K562 (cell line): ENCODE data around the gene ABCA3. TPM values are rescaled to one million over a fixed set of nuclear protein-coding genes. Genes with fewer than 3 reads are reported as not detected.

Experiments
- COPS2 ChIP-seq: fragments of 450-650 bp; conservative IDR thresholded peaks from 2 replicates; pipeline ENCODE4 v1.6.1; 2016; ENCODE audit warnings: mild to moderate bottlenecking, moderate library complexity
- HMG20A ChIP-seq: fragments of 450-650 bp; formaldehyde crosslinking; conservative IDR thresholded peaks from 2 replicates; pipeline ENCODE4 v1.4.0; 2020; ENCODE audit warnings: mild to moderate bottlenecking, mixed read lengths
- LARP7 ChIP-seq: fragments of 450-650 bp; IDR thresholded peaks from 2 replicates; pipeline ENCODE4 v1.6.1; 2016
- MTF1 ChIP-seq: fragments of 250-450 bp; sonication (Bioruptor Pico); IDR thresholded peaks from 2 replicates; pipeline ENCODE4 v1.9.0; 2021; ENCODE audit warnings: moderate library complexity, mild to moderate bottlenecking, inconsistent platforms, borderline replicate concordance
- PCBP2 ChIP-seq: fragments of 200-400 bp; formaldehyde crosslinking; IDR thresholded peaks from 2 replicates; pipeline ENCODE4 v1.6.1; 2018; ENCODE audit warnings: low read length, low read depth, mild to moderate bottlenecking, moderate library complexity; ENCODE audit not compliant: poor library complexity, severe bottlenecking
- PRPF4 ChIP-seq: fragments of 200-400 bp; formaldehyde crosslinking; IDR thresholded peaks from one replicate; pipeline ENCODE4 v1.6.1; 2017; ENCODE audit warnings: low read length, low read depth, mild to moderate bottlenecking; ENCODE audit not compliant: insufficient read depth, poor library complexity, severe bottlenecking
- PURB ChIP-seq: sonication (generic); formaldehyde crosslinking; IDR thresholded peaks from 2 replicates; pipeline ENCODE4 v1.9.0; 2021; ENCODE audit warnings: low read depth, mild to moderate bottlenecking, missing genetic modification reagents
- RBM15 ChIP-seq: fragments of 200-400 bp; formaldehyde crosslinking; IDR thresholded peaks from 2 replicates; pipeline ENCODE4 v1.6.1; 2018; ENCODE audit warnings: mild to moderate bottlenecking, low read length, moderate library complexity; ENCODE audit not compliant: insufficient read depth
- SRSF9 ChIP-seq: fragments of 200-400 bp; formaldehyde crosslinking; IDR thresholded peaks from 2 replicates; pipeline ENCODE4 v1.6.1; 2017; ENCODE audit warnings: low read depth, low read length, borderline replicate concordance
- TOE1 ChIP-seq, 2 experiments: fragments of 450-650 bp in 1 of 2; sonication (generic) in 1 of 2; formaldehyde crosslinking in 1 of 2; IDR thresholded peaks; 2 replicates each; pipeline versions ENCODE4 v1.7.1 to v1.8.0; 2016 to 2022; ENCODE audit warnings: borderline replicate concordance in 2 of 2, mild to moderate bottlenecking in 2 of 2, antibody characterized with exemption in 1 of 2, inconsistent platforms in 1 of 2, low read depth in 1 of 2, missing genetic modification reagents in 1 of 2, moderate library complexity in 1 of 2
- TRIM25 ChIP-seq: fragments of 450-650 bp; IDR thresholded peaks from 2 replicates; pipeline ENCODE4 v1.7.0; 2016; ENCODE audit warnings: borderline replicate concordance
- ZNF407 ChIP-seq: fragments of 450-650 bp; IDR thresholded peaks from 2 replicates; pipeline ENCODE4 v1.6.1; 2016; ENCODE audit warnings: low read depth
- ZNF444 ChIP-seq: fragments of 250-450 bp; sonication (Bioruptor Pico); IDR thresholded peaks from 2 replicates; pipeline ENCODE4 v1.4.0; 2020; ENCODE audit warnings: mild to moderate bottlenecking, moderate library complexity
- ZNF76 ChIP-seq: fragments of 250-450 bp; sonication (Bioruptor Pico); IDR thresholded peaks from 2 replicates; pipeline ENCODE4 v1.4.0; 2020; ENCODE audit warnings: mild to moderate bottlenecking, moderate library complexity, borderline replicate concordance
- polyA plus RNA-seq, 8 experiments: library from polyadenylated mRNA; depleted of rRNA in 4 of 8; stranded (reverse) in 5 of 8; unstranded in 3 of 8; fragments of >200 nt; fragmentation: Nextera tagmentation in 2 of 8; fragmentation: Illumina TruSeq in 1 of 8; extraction: Ambion mirVana in 2 of 8; extraction: Trizol in 1 of 8; gene quantifications; 2 replicates each; pipeline versions ENCODE4 v1.2.1 to v1.2.3, GENCODE V29; 2011 to 2014; ENCODE audit warnings: inconsistent platforms in 1 of 8, missing spikeins in 1 of 8
- total RNA-seq, 7 experiments: library from RNA; depleted of rRNA in 6 of 7; stranded (reverse); fragments of >200 nt in 6 of 7; fragmentation: Illumina TruSeq in 2 of 7; extraction: Trizol in 2 of 7; gene quantifications; 2 replicates each; pipeline versions ENCODE4 v1.2.1 to v1.2.3, GENCODE V29; 2011 to 2021; ENCODE audit warnings: low replicate concordance in 1 of 7
- TF ChIP-seq, protein P1 (sequence below): fragments of 450-650 bp; formaldehyde crosslinking; IDR thresholded peaks from 2 replicates; pipeline ENCODE4 v1.4.0; 2020; ENCODE audit warnings: mild to moderate bottlenecking, moderate library complexity

ABCA3 gene
- total and polyA plus RNA-seq, 9 of the 15 experiments (the other 6 are each of a cell fraction or from before 2014, with no cell fraction given), result 0.66 to 23.7 (median 6.9) TPM

GRCh38 chr16:2267913-2268666, 72.4 kb downstream of the ABCA3 start, which contains the start of gene RNPS1 (continued):
- TF ChIP-seq ZNF407 (peak; percentile 32; the same call in 1 of the 2 replicates), TOE1 (IDR thresholded peaks at IDR 0.05; ENCODE audit: borderline replicate concordance) (peak; percentile 92), TOE1 (CRISPR knock-in tag; IDR thresholded peaks at IDR 0.05; ENCODE audit: borderline replicate concordance, low read depth) (peak; percentile 89; the same call in 1 of the 2 replicates), ZNF444 (CRISPR knock-in tag) (no peak), PRPF4 (peak; percentile 84), PURB (no peak), TRIM25 (no peak), RBM15 (no peak), HMG20A (CRISPR knock-in tag) (no peak), COPS2 (no peak), SRSF9 (no peak), PCBP2 (no peak), ZNF76 (CRISPR knock-in tag) (no peak; the same call in 1 of the 2 replicates), LARP7 (no peak), MTF1 (no peak)
- TF ChIP-seq, protein P1, sequence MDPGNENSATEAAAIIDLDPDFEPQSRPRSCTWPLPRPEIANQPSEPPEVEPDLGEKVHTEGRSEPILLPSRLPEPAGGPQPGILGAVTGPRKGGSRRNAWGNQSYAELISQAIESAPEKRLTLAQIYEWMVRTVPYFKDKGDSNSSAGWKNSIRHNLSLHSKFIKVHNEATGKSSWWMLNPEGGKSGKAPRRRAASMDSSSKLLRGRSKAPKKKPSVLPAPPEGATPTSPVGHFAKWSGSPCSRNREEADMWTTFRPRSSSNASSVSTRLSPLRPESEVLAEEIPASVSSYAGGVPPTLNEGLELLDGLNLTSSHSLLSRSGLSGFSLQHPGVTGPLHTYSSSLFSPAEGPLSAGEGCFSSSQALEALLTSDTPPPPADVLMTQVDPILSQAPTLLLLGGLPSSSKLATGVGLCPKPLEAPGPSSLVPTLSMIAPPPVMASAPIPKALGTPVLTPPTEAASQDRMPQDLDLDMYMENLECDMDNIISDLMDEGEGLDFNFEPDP (CRISPR knock-in tag), result no peak
